ENCODE data around the gene CTNNA2. TPM values are rescaled to one million over a fixed set of nuclear protein-coding genes. Genes with fewer than 3 reads are reported as not detected.

Gene CTNNA2
- total RNA-seq, 1 experiment from 2014 or later, result 5.5 TPM

- Histone ChIP-seq H2BK20ac (ENCODE audit: low read depth, low read length, poor library complexity, severe bottlenecking) (no peak overlapping the region), H3T11ph (ENCODE audit: low read length) (no peak overlapping the region), H3K79me2 (ENCODE audit: insufficient read depth, low read length) (no peaks in the 10 kb centered on the region), H3K18ac (ENCODE audit: insufficient read length, low read depth, low read length) (no peak overlapping the region), H2AFZ (ENCODE audit: low read length) (no peak overlapping the region), H2BK5ac (ENCODE audit: insufficient read length, low read length) (no peak overlapping the region), H4K5ac (ENCODE audit: insufficient read length, low read depth, low read length) (no peak overlapping the region), H3K14ac (ENCODE audit: insufficient read depth, low read length) (no peak overlapping the region), H3K23me2 (ENCODE audit: insufficient read length, low read depth, low read length, poor library complexity, severe bottlenecking) (no peaks in the 10 kb centered on the region), H3K56ac (ENCODE audit: insufficient read length, low read depth, low read length) (no peak overlapping the region), H4K20me1 (ENCODE audit: control insufficient read depth, insufficient read depth, insufficient read length) (no peaks in the 10 kb centered on the region), H3K4me1 (ENCODE audit: insufficient read depth, low read length) (no peaks in the 10 kb centered on the region), H3K27ac (ENCODE audit: insufficient read length, low read depth, low read length) (no peak overlapping the region), H2BK15ac (ENCODE audit: low read depth, low read length) (no peak overlapping the region), H4K91ac (ENCODE audit: insufficient read length, low read depth, low read length) (no peak overlapping the region), H3K23ac (ENCODE audit: insufficient read length, low read depth, low read length) (no peak overlapping the region), H3K9ac (ENCODE audit: extremely low read depth, insufficient read length, low read length) (no peak overlapping the region), H2AK5ac (ENCODE audit: insufficient read length, low read length) (no peak overlapping the region), H3K79me1 (ENCODE audit: insufficient read depth, low read depth, low read length, poor library complexity, severe bottlenecking) (no peaks in the 10 kb centered on the region), H3K27me3 (ENCODE audit: insufficient read depth, low read length) (no peaks in the 10 kb centered on the region), H2BK120ac (ENCODE audit: low read depth, low read length, poor library complexity, severe bottlenecking) (no peak overlapping the region), H3K4me2 (ENCODE audit: insufficient read depth, insufficient read length, low read length) (no peak overlapping the region), H4K8ac (replicated peaks; ENCODE audit: insufficient read length, low read depth, low read length) (no peak overlapping the region), H3K9me3 (ENCODE audit: control insufficient read depth, low read depth, low read length) (no peaks in the 10 kb centered on the region), H2BK12ac (ENCODE audit: insufficient read length, low read depth, low read length) (no peak overlapping the region), H3K4ac (ENCODE audit: low read depth, low read length) (no peak overlapping the region)
- Mint-ChIP-seq H3K27me3 (ENCODE audit: low read depth) (no peaks in the 10 kb centered on the region), H3K4me3 (no peak overlapping the region), H3K4me1 (peaks cover 3% of the 10 kb centered on the region in 2 experiments; a peak in 1 of 4 replicates), H3K36me3 (ENCODE audit: insufficient read depth in 1 of 3, low read depth in 3 of 3) (no peaks in the 10 kb centered on the region), H3K9me3 (no peaks in the 10 kb centered on the region), H3K27ac (no peak overlapping the region)
- DNase-seq, result no peak
- TF ChIP-seq CTCF (conservative IDR thresholded peaks at IDR 0.05), result no peak
- WGBS (ENCODE audit: extremely low coverage, insufficient read length, low lambda C conversion rate), result no CpG with 5 or more reads among the region's 1 CpG
Measured at GRCh38 chr2:80519699-80520291, 1006.9 kb downstream of the CTNNA2 start.

All from H9 (cell line).